Activated naive CD8-positive, alpha-beta T cell treated with anti-CD3 and anti-CD28 coated beads, Interleukin-2, amount 50 U/mL, for 16 hours (primary cell): ENCODE data around the gene YPEL2.

Source experiments
- DNase-seq: peaks from one replicate; pipeline ENCODE4 v3.0.0-alpha.2; 2020; ENCODE audit warnings: low read depth, low spot score

The YPEL2 gene

GRCh38 chr17:59357219-59357697 is 25.8 kb downstream of the YPEL2 start:
- no peak for DNase-seq

GRCh38 chr17:59357929-59358328 is 26.5 kb downstream of the YPEL2 start:
- no peak for DNase-seq

- no peak for DNase-seq
Observed at GRCh38 chr17:59361386-59361785, 29.9 kb downstream of the YPEL2 start.

GRCh38 chr17:59361916-59362810 is 30.7 kb downstream of the YPEL2 start:
- DNase-seq: no peak

DNA sequence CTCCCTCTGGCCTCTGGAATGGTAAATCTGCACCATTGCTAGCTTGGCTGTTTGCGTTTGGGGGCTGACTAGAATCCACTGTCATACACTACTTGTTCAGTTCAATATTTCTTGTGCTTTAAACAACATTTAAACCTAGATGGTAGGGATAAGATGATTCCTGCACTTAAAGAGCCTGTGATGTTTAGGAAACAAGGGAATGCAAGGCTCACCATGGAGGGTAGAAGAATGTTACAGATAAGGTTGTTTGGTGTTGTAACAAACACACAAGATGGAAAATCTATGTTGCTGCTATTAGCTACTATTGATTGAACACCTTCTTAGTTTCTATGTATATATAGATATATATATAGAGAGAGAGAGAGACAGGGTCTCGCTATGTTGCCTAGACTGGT is 31.4 kb downstream of the YPEL2 start:
- DNase-seq: no peak

DNA sequence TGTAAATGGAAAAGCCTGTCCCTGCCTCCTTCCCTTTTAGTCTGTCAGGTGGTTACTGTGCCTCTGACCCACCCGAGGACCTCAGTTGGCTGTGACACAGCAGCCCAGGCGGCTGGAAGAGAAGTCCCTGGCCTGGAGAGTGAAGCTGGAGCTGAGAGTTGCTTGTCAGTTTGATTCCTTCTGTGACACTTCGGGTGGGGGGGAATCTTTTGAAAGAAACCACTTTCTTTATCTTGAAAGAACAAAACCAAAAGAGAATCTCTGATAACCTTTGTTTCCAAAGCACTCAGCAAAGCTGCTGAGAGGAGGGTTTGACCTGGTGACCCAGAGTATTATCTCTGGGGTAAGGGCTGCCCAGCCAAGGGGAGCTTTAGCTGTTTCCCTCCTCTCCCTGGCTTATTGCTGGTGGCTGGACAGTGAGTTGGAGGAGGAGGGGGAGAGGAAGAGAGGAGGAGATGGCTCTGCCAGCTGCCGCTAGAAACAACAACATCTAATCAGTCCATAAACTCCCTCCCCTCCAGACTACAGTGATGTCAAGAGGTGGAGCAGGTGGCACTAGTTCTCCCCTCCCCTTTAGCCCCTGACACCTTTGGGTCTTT is 34.0 kb downstream of the YPEL2 start:
- DNase-seq: no peak

DNA sequence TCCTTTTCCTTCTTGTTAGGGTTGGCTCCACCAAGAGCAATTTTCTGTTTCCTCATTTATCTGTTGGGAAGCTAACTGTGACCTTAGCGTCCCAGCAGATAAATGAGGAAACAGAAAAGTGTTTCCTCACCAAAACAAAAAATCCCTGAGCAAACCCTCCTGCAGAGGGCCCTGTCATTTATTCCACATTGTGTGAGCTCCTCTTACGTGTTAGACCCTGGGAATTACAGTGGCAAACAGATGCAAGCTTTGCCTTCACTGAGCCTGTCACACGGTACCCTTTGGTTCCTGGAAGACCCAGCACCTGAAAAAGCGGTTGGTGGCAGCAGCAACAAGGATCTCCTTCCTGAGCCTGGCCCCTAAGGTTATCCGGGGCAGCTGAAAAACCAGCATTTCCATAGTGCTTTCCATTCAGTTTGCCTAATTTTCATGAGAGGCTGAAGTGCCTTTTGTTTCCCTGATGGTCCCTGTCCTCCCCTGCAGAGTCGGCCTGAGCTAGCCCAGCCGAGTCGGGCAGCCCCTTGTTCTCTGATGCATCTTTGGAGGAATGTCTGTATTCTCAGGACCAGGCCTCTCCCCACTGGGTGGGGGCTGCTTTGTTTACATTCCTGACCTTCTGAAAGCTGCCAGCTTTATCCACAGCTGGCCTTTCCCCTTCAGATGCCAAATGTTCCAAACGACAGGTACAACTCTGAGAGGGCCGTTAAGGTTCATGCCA is 34.7 kb downstream of the YPEL2 start:
- DNase-seq: no peak

DNA sequence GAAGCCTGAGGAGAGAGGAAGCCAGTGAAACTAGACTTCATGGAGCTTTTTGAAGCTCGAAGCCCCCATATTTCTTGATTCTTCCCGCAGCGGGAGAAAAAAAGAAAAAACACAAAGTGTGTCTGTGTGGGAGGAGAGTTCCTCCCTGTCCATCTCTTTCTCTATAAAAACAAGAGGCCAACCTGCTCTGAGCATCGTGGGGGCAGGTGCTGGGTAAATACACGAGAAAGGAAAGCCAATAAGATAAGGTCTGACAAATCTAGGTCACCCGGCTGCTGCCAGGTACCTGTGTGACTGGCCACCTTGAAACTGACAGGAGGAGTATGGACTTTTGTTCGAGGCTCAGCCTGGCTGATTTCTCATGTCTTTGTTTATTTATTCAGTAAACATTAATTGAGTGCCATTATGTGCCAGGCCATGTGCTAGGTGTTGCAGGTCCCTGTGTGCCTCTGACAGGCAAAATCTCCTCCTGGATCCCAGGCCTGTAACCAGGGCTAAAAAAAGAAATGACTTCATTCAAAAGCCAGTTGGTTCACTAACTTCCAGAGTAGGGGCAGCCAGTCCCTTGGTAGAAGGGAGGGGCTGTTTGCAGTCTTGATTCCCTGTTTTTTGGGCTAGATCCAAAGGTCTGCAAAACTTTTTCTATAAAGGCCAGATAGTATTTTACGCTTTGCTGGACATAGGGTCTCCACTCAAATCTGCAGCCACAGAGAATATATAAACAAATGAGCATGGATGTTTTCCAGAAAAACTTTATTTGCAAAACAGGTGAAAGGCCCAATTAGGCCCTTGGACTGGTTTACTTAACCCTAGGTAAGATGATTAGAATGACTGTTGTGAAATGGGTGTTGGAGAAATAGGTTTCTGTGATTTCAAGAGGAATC is 35.6 kb downstream of the YPEL2 start:
- no peak for DNase-seq

DNA sequence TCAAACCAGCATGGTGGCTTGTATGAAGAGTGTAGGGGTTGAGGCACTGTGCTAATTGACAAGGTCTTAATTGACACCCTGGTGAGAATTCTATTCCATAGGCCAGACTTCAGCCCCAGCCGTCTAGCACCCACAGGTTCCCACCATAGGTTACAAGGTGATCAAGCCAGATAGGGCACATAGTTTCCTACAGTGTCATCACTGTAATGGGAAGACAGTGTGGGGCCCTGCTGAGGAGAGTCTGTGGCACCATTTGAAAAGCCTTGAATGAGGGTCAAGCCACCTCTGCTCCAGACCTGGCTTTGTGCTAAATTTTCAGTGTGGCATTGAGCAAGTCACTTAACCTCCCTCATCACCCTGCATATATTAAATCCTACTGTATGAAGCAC is 36.2 kb downstream of the YPEL2 start:
- DNase-seq: no peak

GRCh38 chr17:59368218-59368857 is 36.9 kb downstream of the YPEL2 start:
- DNase-seq: no peak

DNA sequence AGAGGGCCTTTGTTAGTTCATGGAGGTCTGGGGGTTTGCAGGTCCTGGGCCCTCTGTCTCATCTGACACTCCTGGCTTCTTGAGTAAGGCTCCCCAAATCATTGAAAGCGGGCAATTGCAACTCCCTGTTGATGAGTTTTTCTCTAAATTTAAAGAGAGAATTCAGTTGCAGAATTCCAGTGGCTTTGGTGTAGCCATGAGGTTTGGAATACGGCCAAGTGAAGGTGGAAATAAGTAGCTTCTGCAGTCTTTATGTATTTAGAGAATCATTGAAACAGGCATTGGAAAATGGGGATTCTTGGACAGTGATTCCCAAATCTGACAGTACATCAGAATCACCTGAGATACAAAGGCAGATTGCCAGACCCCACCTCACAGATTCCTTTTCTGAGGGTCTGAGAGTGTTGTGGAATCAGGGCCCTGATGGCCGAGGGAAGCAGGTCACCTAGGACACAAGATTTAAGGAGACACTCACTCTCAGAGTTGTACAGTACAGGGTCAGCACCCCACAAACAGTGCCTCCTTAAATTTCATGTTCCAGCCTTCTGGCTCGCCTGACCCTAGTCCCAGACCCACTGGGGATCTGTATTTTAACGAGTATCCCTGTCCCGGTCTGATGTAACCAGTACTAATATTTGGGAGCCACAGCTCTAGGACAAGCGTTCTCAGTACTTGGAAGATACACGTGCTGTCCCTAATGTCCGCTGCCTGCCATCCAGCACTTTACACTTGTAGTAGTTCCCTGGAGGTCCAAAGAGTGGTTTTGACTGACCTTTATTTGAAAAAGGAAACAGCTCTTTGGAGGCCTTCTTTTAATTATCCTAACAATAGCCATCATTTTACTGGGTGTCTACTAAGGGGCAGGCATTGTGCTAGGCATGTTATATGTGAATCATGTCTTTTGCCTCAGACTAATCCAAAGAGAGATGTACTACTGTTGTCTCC is 37.8 kb downstream of the YPEL2 start:
- no peak for DNase-seq

GRCh38 chr17:59370593-59371299 is 39.3 kb downstream of the YPEL2 start:
- no peak for DNase-seq

DNA sequence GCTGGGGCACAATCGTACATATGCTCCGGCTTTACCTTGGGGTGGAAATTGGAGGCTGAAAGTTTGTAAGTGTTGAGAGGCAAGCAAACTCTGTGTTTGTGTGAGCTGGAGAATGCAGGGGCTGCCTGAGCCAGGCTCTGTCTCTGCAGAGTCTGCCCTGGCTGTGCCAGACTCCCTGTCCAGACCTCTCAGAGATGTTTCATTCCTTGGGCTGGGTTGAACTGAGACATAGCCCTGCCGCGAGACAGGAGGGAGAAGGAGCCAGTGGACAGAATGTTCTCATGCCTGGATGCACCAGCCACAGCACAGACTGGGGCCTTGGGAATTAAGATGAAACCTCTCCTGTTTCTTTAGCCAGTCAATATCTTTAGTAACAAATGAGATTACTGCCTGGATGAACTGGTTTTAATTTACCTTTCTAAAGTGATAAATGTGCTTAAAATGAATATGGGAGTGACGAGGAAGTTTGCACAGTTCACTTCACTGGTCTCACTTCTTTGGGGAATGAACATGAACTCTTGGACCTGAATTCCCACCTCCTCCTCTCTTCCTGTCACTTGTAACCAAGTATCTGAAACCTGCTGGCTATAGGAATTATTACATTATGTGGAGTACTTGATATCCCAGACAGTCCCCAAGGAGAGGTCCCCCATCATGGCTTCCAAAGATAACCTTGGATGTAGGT is 40.1 kb downstream of the YPEL2 start:
- DNase-seq: no peak

DNA sequence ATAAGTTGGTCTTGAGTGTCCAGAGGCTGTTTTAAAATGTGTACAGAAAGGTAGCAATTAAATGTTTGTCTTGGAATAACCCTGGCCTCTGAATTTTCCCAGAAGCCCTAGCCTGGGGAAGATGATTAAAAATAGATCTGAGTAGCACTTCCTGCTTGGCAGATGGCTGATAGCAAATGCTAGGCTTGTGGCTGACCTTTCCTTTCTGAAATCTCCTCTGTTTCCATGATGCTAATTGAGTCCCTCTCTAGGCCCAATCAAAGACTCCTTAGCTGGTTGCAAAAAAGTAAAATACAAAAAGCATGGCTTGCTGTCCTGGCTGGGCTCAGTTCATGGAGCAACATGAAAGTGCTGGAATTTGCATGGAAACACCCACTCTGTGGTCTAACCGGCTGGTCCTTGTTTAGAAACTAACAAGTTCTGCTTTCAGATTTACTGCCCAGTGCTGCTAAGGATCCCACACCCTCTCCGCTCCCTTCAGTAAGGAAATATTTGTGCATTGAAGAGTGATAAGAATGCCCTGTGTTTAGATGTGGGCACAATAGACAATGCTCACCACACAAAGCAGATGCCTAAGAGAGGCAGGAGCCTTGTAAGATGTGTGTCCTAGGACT is 40.8 kb downstream of the YPEL2 start:
- DNase-seq: no peak

GRCh38 chr17:59373882-59374495 is 42.5 kb downstream of the YPEL2 start:
- DNase-seq: no peak

DNA sequence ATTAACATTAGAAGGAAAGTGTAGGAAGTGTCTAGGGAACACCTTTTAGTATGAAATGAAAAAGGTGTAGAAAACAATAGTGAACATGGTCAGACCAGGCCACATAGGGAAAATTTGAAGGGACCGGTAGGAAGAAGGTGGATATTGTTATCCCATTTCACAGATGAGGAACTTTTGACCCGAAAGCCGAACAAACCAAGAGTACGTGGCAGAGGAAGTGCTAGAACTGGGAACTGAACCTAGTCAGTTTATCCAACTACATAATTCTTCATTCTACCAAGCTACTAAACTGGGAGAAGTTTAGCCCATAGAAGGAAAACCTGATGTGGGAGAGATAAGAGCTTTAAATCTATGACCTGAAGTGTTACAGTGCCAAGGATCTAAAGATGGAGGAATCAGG is 43.2 kb downstream of the YPEL2 start:
- DNase-seq: no peak

DNA sequence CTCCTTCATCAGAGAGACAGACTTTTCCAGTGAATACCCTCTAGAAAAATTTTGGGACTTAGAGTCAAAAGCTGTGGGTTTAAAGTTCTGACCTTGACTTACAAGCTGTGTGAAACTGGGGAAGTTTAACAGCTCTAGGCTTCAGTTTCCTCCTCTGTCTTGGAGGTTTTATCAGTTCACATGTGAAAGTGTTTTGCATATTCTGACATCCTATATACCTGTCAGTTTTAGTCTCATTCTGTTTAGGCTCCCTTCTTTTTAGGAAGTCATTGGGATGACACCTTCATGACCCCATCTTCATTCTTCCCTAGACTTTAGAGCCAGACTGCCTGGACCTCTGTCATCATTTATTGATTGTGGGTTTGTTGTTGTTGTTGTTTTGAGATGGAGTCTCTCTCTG is 44.4 kb downstream of the YPEL2 start:
- no peak for DNase-seq

- no peak for DNase-seq
Observed at GRCh38 chr17:59376506-59376905, 45.1 kb downstream of the YPEL2 start.
